Stimulated activated CD8-positive, alpha-beta memory T cell treated with anti-CD3 and anti-CD28 coated beads, Interleukin-15, amount 100 ng/mL, for 1 hour (primary cell): ENCODE data around the gene CABLES1.
"Not testable (repeated sequence)": the region's sequence is repeated elsewhere in the genome, so short reads cannot be mapped to it uniquely, and the experiment has no call there.

Source experiments
- DNase-seq: peaks from one replicate; pipeline ENCODE4 v3.0.0-alpha.2; 2020; ENCODE audit warnings: low read depth

The CABLES1 gene

GRCh38 chr18:23241833-23242496 lies 106.7 kb downstream of the CABLES1 start:
- DNase-seq, result not testable (repeated sequence)

GRCh38 chr18:23243178-23243577 lies 107.9 kb downstream of the CABLES1 start:
- no peak for DNase-seq

- no peak for DNase-seq
Observed at GRCh38 chr18:23243816-23244215, 108.5 kb downstream of the CABLES1 start.

DNA sequence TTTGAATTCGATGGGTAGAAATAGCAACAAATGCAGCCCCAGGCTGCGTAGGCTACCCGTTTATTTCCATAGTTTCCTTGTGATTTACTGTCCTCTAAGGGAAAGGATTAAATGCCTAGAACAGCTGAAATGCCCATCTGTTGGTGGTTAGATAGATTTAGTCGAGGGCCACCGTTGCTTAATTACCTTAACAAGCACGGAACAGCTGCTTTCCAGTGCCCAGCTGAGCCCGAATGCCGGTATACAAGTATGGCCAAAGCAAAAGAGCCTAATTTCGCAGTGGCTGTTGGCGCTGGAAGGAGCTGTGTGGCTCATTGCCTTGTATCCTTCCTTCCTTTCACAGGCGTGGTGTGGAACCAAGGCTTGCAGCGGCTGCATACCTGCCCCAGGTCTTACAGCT lies 109.1 kb downstream of the CABLES1 start:
- no peak for DNase-seq

GRCh38 chr18:23245461-23245860 lies 110.2 kb downstream of the CABLES1 start:
- no peak for DNase-seq

GRCh38 chr18:23247331-23247730 lies 112.0 kb downstream of the CABLES1 start:
- no peak for DNase-seq

- no peak for DNase-seq
Observed at GRCh38 chr18:23247896-23248295, 112.6 kb downstream of the CABLES1 start.

DNA sequence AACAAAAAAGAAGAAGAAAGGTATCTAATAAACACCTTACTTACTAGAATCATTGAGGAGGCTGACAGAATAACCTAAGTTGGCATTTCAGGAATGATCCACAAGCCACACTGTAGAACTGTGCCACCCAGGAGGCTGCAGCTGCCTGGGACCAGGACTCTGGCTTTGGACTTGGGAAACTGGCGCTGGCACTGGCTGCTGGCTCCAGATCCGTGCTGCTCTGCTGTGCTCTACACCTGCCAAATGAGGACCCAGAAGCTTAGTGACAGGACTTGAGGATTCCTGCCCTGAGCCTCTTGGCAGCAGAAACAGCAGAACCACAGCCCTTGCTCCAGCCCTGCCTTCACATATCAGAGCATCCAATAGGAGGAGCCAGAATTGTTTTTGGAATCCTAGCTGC lies 113.5 kb downstream of the CABLES1 start:
- no peak for DNase-seq

DNA sequence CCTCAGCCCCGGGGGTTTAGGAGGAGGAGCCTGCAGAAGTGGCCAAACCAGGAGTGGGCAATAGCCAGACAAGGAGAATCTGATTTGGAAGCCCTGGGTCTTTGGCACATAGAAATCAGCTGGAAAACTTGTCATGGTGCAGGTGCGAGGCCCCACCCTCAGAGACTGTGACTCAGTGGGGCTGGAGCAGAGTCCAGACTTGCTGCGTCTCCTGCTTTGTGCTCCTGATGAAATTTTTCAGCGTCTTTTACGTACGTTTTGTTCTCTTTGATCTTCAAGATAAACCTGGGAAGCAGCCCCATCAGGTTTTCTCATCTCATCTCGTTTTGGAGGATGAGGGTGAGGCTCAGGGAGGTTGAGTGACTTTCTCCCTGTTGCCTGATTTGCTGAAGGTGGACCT lies 114.1 kb downstream of the CABLES1 start:
- no peak for DNase-seq

- no peak for DNase-seq
Observed at GRCh38 chr18:23250893-23251656, 115.8 kb downstream of the CABLES1 start.

DNA sequence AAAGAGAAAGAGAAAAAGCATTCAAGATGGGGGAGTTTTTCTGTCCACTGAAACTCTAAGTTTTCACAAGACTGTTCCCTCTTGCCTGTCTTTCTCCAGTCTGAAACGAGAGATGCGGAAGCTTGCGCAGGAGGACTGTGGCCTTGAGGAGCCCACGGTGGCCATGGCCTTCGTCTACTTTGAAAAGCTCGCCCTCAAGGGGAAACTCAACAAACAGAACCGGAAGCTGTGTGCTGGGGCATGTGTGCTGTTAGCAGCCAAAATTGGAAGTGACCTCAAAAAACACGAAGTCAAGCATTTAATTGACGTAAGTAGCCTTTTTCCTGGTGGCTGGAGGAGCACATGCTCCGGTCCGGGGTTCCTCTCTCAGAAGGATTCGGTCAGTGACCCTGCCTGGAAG lies 118.3 kb downstream of the CABLES1 start:
- DNase-seq, result no peak

GRCh38 chr18:23257137-23257536 lies 121.9 kb downstream of the CABLES1 start:
- no peak for DNase-seq

DNA sequence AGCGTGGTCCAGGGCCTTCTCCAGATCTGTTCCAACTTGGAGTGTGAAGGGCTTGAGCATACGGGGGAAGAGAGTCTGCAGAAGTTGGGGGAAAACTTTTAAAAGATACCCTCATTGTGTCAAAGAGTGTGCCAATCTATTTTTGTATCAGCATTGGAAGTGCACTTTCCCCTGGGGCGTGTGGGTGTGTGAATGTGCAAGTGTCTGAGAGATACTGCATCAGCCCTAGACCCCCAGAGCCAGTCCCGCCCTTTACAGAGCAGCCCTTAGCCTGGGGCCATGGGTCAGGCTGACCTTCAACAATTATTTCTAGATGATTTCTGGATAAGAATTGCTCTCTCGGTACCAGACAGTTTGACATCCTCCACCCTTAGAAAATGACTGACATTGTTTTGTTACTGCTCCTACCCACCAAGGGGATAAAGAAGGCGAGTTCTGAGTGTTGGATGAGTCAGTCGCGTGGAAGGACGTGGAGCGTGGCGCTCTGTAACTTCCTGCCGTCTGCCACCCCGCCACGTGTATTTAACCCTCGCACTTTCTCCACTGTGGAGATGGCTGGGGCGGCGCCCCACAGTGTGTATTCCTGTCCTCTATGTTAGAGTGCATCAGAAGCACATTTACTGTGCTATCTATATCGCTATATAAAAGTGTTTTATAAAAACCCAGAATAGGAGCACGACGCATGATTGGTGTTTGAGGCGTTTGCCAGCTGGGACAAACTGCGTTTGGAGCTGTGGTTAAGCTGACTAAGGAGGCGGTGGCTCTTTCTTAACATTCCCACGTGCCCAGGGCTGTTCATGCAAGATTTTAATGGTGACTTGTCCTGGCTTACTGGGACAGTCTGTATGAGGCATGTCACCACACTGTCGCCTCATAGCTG lies 122.6 kb downstream of the CABLES1 start:
- no peak for DNase-seq

DNA sequence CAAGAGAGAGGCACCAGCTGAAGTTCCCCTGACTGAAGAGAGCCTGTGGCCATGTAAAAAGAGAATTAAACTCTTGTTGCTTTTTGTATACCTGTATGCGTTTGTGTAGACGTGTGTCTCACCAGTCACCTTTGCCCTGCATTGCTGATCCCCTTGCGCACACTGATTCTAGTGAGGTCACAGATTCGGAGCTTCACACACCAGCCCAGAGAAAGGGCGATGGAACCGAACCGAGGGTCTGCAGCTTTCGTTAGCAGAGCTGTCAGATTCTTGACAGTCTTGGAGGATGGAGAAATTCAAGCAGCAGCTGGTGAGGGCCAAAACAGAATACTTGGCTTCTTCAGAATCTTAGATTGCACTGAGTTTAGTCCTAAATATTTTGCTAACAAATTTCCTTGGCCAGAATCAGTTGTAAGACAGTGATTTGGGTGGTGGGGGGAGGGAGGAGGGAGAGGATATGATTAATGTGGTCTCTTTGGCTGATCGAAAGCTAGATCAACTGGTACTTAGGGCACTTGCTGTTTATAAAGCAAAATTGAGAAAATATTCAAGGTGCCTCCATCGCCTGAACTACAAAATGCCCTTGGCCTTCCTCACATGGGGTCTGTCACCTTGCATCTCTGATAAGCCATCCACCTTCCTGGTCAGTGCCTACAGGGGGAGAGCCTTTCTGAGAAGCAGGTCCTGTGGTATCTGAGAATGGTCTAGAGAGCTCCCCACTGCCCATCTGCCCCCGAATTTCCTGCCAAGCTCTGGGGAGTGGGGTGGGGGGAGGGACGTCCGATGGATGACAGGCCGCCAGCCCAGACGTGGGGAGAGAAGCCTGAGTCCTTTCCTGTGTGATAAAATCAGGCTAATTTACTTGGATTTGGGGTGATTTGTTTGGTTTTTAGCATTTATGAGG lies 123.5 kb downstream of the CABLES1 start:
- no peak for DNase-seq

DNA sequence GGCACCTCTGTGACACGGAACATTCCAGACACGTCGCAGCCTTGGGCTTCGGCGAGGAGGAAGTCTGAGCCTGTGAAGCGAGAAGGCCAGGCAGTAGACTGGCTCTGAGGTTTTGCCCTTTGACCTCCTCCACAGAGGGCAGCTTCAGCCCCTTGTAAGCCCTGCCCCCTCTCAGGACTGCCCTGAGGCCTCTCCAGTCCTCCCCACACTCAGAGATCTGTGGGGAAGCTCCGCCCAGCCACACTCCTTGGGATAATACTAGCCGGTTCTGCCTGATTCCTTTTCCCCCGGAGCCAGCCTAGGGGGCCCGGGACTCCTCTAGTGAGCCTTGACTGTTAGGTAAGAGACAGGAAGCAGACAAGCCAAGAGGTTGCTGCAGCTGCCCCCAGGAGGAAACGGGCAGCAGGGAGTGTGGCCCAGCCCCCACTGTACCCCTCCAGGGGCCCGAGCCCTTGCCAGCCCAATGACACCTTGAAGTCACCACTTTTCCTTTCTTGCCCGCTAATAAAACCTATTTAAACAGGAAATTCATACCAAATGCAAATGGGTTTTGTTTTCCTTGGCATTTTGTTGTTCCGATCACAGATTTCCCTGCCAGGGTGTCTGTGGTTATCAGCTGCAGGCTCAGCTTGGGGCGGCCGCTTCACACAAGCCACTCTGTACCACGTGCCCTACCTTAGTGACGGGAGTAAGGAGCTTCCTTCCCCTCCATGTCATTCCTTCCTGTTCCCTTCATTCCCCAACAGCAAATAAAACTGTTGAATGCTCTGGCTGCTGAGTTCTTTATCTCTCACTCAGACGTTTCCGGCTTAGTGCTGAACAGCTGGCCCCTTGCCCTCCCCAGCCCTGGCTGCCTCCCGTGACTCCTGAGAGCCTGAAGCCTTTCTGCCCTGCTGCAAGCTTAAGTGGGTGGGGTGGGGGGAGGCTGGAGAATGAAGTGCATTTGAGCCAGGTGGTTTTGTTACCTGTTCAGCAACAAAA lies 124.7 kb downstream of the CABLES1 start:
- DNase-seq, result no peak

DNA sequence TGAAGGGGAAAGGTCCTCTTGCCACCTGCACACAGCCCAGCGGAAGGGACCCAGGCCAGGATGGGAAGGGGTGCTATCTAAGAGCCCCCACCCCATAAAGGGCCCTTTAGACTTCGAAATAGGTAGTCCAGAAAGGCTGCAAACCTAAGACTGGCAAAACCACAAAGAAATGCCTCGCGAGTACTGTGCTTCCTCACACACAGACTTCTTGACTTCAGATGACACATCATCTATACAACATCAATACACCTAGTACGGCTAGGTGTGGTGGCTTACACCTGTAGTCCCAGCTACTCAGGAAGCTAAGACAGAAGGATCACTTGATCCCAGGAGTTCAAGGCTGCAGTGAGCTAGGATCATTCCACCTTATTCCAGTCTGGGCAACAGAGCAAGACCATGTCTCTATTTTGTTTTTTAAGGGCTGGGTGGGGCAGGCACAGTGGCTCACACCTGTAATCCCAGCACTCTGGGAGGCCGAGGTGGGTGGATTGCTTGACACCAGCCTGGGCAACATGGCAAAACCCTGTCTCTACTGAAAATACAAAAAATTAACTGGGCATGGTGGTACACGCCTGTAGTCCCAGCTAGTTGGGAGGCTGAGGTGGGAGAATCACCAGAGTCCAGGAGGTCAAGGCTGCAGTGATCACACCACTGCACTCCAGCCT lies 125.8 kb downstream of the CABLES1 start:
- no peak for DNase-seq

DNA sequence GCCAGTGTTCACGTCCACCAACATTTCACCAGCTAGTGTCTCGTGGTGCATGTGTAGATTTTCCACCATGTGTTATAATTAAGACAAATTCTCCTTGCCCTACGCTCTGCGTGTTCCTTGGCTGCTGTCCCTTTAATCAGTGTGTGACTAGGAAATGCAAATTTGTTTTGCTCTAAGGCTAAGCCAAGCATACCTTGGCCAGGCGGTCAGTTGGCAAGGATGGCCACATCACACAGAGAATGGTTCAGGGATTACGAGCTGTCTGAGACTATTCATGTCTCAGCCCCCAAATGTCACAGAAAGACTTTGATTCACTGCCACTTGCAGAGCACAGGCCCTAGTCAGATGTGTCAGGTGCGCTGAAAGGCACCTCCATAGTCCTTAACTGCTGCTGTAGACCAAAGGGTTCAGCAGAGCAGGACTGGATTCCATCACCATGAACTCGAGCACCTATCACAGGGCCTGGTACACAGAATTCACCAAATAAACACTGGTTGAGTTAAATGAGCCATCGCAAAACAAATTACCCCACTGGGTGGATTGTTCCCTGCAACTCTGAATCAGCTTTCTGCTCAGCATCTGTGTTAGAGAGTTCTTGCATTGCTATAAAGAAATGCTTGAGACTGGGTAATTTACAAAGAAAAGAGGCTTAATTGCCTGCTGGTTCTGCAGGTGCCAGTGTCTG lies 128.4 kb downstream of the CABLES1 start:
- no peak for DNase-seq

DNA sequence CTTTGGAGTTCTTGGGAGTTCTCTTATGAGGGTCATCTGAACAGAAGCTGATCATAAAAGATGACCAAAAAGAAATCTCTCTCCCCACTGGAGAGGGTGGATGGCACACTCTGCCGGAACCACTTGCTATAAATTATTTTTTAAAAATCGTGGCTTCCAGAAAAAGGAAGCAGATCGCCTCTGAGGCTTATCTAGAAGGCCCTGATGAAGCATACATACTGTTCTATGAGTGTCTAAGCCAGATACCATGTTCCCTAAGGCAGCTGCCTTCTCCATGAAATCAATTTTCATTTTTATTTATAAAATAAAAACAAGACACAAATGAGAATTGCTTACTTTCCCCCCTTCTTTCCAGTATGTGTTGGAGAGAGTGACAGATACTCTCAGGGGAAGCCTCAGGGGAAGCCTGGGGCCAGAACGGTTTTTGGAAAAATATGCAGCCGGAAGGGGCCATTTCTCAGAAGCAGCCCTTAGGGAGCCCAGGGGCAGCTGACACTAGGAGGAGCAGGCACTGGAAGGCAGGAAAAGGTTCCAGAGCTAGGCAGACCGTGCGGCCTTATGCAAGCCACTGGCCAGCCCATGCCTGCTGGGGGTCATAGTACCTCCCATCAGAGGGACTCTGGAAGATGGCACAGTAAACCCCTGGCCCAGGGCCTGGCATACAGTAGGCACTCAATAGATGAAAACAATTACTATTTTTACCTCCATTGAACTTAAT lies 130.6 kb downstream of the CABLES1 start:
- no peak for DNase-seq
